ENCODE measurements around the gene PSMC4.

GRCh38 chr19:39970425-39970674 is 615 bp upstream of the PSMC4 start:
- no peak for TF ChIP-seq EZH2 (IDR thresholded peaks at IDR 0.05; ENCODE audit: insufficient read depth, poor library complexity, severe bottlenecking)
- TF ChIP-seq EZH2phosphoT487 (IDR thresholded peaks at IDR 0.05; ENCODE audit: insufficient read depth, low read depth) = no peak

All from GM23248 (cell line).